Osteocyte (in vitro differentiated cells): ENCODE measurements around the gene GPLD1. TPM values are rescaled to one million over a fixed set of nuclear protein-coding genes. Genes with fewer than 3 reads are reported as not detected.

ENCODE experiments used
- DNase-seq: peaks from one replicate; pipeline ENCODE4 v3.0.0; 2021; ENCODE audit warnings: mixed read lengths; ENCODE audit not compliant: unreplicated experiment; ENCODE audit errors: extremely low spot score
- H3K27ac Mint-ChIP-seq: one replicate; pipeline ENCODE4 v1.8.0; 2021; ENCODE audit warnings: mild to moderate bottlenecking, mixed read lengths; ENCODE audit not compliant: unreplicated experiment
- H3K27me3 Mint-ChIP-seq: one replicate; pipeline ENCODE4 v1.8.0; 2021; ENCODE audit warnings: mixed read lengths; ENCODE audit not compliant: unreplicated experiment
- H3K36me3 Mint-ChIP-seq: one replicate; pipeline ENCODE4 v1.8.0; 2021; ENCODE audit warnings: mixed read lengths; ENCODE audit not compliant: unreplicated experiment
- H3K4me1 Mint-ChIP-seq: one replicate; pipeline ENCODE4 v1.8.0; 2021; ENCODE audit warnings: mixed read lengths; ENCODE audit not compliant: unreplicated experiment
- H3K4me3 Mint-ChIP-seq: one replicate; pipeline ENCODE4 v1.8.0; 2021; ENCODE audit warnings: mild to moderate bottlenecking, moderate library complexity, mixed read lengths; ENCODE audit not compliant: unreplicated experiment
- H3K9me3 Mint-ChIP-seq: one replicate; pipeline ENCODE4 v1.8.0; 2021; ENCODE audit warnings: mixed read lengths; ENCODE audit not compliant: unreplicated experiment
- CTCF ChIP-seq: fragments of 200-600 bp; sonication (generic); IDR thresholded peaks from 2 replicates; pipeline ENCODE4 v1.5.0; 2021; ENCODE audit warnings: antibody characterized with exemption, mild to moderate bottlenecking, moderate library complexity
- total RNA-seq: library from RNA; stranded (reverse); gene quantifications from 2 replicates; pipeline ENCODE4 v1.2.1, GENCODE V29; 2021

The GPLD1 gene
- total RNA-seq, 1 donor from 2014 or later: 1.9 TPM

DNA sequence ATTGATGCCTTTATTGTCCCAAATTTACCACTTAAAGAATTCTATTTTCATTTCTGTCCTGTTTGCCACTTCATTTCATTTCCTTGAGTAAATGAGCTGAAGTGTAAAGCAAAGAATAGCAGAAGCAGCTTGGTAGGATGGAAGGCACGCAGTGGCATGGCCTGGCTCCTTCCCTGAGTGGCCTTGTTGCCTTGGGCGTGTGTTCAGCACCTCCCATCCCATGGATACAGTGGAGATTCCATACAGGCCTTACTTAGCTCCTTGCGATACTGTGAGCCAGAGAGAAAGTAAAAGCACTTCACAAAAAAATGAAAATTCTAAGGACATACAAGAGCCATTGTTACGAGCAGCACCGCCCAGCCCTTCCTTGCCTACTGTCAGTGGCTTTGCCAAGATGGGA lies 45.0 kb upstream of the GPLD1 start:
- Mint-ChIP-seq H3K36me3 (peaks cover 20% of the 10 kb centered on the region), H3K27me3 (no peaks in the 10 kb centered on the region), H3K4me3 (no peak overlapping the region), H3K27ac (no peak overlapping the region), H3K4me1 (peaks cover 15% of the 10 kb centered on the region), H3K9me3 (no peaks in the 10 kb centered on the region)
- TF ChIP-seq CTCF: no peak
- no peak for DNase-seq

- no peak for DNase-seq
- no peaks in the 10 kb centered on the region for H3K4me1 Mint-ChIP-seq
- TF ChIP-seq CTCF: no peak
- no peak overlapping the region for H3K27ac Mint-ChIP-seq
- peaks cover 20% of the 10 kb centered on the region for H3K36me3 Mint-ChIP-seq
- no peaks in the 10 kb centered on the region for H3K27me3 Mint-ChIP-seq
- no peaks in the 10 kb centered on the region for H3K9me3 Mint-ChIP-seq
- no peak overlapping the region for H3K4me3 Mint-ChIP-seq
Measured at GRCh38 chr6:24529985-24530384, 40.6 kb upstream of the GPLD1 start.

DNA sequence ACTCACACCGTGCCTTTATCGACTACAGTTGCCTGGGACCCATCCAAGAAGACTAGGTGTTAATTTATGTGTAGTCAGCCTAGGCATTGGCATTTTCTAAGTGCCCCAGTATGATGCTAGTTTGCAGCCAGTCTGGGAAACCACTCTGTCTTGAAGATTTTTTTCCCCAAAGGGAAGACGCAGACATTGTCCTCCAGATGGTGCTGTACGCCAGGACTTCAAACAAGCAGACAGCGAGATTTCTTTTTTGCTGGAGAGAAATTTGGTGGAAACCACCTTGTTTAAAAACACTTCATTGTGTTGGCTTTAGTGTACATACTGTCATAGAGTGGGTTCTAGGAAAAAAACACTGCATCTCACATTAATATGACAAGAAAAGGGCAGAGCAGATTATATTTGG lies 35.4 kb upstream of the GPLD1 start:
- Mint-ChIP-seq H3K4me3 (no peak overlapping the region), H3K36me3 (peaks cover 2% of the 10 kb centered on the region), H3K4me1 (no peaks in the 10 kb centered on the region), H3K9me3 (no peaks in the 10 kb centered on the region), H3K27me3 (no peaks in the 10 kb centered on the region), H3K27ac (no peak overlapping the region)
- TF ChIP-seq CTCF: peak; percentile 67
- peak; percentile 60 for DNase-seq

- peaks cover under 1% of the 10 kb centered on the region for H3K36me3 Mint-ChIP-seq
- TF ChIP-seq CTCF: no peak
- no peak overlapping the region for H3K27ac Mint-ChIP-seq
- H3K4me1 Mint-ChIP-seq: no peaks in the 10 kb centered on the region
- DNase-seq: peak; percentile 40
- H3K27me3 Mint-ChIP-seq: no peaks in the 10 kb centered on the region
- H3K4me3 Mint-ChIP-seq: no peak overlapping the region
- H3K9me3 Mint-ChIP-seq: no peaks in the 10 kb centered on the region
Measured at GRCh38 chr6:24524329-24524728, 35.0 kb upstream of the GPLD1 start.

GRCh38 chr6:24522228-24523176 lies 33.1 kb upstream of the GPLD1 start:
- Mint-ChIP-seq H3K27ac (no peak overlapping the region), H3K4me3 (no peak overlapping the region), H3K9me3 (no peaks in the 10 kb centered on the region), H3K36me3 (no peaks in the 10 kb centered on the region), H3K4me1 (no peaks in the 10 kb centered on the region), H3K27me3 (no peaks in the 10 kb centered on the region)
- no peak for TF ChIP-seq CTCF
- DNase-seq: peak; percentile 34
